Cerebellar nuclear complex (tissue), 1 donor: ENCODE results near the gene LMTK3.
"Not testable (repeated sequence)": the region's sequence is repeated elsewhere in the genome, so short reads cannot be mapped to it uniquely, and the experiment has no call there.

Source experiments
- DNase-seq, 2 experiments: peaks; one replicate each; lab custom pipeline; 2025; lab: John Stamatoyannopoulos, UW

The LMTK3 gene

DNA sequence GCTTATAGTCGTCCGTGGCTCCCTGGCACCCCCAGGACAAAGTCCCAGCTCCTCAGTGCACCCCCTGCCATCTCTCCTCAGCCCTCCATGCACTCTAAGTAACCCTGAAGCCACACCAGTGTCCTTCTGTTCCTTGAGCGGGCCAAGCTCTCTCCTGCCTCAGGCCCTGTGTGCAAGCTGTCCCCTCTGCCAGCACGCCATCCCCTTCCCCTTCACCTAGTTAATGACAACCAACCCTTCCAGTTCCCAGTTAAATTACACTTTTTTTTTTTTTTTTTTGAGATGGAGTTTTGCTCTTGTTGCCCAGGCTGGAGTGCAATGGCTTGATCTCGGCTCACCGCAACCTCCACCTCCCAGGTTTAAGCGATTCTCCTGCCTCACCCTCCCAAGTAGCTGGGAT is 23.2 kb downstream of the LMTK3 start:
- DNase-seq, result not testable (repeated sequence)

DNA sequence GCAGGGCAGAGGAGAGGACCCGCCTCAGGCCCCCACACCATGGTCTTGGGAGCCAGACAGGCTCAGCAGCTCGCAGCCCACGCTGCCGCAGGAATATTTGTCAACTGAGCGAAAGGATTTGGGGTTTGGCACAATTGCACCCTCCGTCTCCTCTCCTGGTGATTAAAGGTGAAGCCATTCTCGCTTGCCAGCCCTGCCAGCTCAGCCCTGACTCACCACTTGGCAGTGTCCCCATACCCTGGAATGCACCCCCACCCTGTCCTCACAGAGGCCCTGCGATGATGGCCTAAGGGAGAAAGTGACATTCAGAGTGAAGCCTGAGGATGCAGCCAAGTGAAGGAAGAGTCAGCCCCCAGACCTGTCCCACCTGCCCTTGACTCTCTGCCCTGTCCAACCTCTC is 23.7 kb downstream of the LMTK3 start:
- DNase-seq, result no peak

DNA sequence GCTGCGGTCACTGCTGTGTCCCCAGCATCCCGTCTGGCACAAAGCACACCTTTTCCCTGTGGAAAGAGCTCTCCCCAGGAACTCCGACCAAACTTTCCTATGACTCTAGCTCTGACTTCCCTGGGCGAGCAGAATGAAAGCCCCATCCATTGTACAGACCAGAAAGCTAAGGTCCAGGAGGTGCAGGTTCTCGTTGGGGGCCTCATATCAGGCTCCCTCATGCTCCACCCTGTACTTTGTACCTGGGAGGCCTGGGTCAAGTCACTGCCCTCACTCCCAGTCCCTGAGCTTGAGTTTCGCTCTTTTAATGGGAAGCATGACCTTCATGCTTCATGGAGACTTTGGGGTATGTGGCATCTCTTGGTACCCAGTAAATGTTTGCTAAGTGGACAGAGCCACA is 24.1 kb downstream of the LMTK3 start:
- no peak for DNase-seq

DNA sequence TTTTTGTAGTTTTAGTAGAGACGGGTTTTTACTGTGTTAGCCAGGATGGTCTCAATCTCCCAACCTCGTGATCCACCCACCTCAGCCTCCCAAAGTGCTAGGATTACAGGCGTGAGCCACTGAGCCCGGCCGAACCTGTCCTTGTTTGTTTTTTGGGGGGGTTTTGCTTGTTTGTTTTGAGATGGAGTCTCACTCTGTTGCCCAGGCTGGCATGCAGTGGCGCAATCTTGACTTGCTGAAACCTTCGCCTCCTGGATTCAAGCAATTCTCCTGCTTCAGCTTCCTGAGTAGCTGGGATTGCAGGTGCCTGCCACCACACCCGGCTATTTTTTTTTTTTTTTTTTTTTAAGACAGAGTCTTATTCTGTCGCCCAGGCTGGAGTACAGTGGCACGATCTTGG is 24.9 kb downstream of the LMTK3 start:
- not testable (repeated sequence) for DNase-seq

DNA sequence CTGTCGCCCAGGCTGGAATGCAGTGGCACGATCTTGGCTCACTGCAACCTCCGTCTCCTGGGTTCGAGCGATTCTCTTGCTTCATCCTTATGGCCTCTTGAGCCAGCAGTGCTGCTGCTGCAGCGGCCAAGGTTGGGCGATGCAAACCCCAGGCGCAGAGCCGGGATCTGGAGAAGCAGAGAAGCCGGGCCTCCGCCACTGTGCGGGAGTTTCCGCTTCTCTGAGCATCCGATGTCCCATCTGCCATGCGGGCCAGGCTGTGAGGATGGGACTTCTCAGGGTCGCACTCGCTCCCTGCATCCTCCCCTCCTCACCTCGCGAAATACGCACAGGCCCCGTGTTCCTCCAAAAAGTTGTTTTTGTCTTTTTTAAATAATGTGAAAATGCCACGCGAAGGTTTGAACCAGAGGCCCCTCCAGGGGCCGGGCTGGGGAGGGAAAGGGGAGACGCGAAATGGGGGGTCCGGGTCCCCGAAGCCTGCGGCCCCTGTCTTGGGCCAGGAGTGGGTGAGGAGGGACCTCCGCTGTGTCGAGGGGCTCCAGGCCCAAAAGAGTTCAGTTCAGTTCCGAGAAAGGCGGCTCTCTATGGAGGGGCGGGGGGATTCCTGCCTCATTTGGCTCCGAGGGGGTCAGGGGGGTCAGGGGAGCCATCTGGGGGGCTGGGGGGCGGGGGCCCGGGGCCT is 26.6 kb downstream of the LMTK3 start:
- DNase-seq, result no peak

DNA sequence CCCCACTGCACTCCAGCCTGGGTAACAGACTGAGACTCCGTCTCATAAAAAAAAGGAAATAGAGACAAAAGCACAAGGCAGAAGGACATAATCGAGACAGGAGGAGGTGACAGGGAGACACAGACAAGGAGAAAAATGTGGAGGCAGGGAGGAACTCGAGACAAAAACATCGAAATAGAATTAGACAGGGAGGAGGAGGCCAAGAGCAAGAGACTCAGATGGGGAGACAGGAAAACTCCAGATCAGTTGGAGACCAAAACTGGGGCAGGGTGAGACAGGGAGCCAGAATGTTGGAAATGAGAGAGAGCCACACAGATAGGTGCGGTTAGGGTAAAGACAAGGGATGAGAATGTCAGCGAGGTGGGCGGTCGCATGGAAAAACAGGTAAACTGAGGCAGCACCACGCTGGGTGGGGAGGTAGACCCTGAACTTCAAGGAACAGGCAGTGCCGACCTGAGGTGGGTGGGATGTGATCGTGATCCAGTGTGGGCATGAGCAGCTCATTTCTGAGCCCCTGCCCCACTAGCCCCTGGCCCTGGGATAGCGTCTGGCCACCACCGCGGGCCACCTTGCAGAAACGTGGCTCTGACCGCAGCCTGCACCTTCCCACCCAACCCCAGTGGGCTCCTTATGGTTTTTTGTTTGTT is 27.3 kb downstream of the LMTK3 start:
- DNase-seq, result no peak

DNA sequence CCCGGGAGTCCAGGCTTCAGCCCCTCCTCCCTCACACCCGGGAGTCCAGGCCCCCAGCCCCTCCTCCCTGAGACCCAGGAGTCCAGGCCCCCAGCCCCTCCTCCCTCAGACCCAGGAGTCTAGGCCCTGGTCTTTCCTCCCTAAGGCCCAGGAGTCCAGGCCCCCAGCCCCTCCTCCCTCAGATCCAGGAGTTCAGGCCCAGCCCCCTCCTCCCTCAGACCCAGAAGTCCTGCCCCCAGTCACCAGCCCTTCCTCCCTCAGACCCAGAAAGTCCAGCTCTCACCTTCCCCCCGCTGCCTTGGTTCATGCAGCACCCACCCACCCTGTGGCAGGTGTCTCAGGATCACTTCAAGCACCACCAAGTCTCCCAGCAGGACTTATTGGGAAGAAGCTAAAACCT is 28.3 kb downstream of the LMTK3 start:
- no peak for DNase-seq

DNA sequence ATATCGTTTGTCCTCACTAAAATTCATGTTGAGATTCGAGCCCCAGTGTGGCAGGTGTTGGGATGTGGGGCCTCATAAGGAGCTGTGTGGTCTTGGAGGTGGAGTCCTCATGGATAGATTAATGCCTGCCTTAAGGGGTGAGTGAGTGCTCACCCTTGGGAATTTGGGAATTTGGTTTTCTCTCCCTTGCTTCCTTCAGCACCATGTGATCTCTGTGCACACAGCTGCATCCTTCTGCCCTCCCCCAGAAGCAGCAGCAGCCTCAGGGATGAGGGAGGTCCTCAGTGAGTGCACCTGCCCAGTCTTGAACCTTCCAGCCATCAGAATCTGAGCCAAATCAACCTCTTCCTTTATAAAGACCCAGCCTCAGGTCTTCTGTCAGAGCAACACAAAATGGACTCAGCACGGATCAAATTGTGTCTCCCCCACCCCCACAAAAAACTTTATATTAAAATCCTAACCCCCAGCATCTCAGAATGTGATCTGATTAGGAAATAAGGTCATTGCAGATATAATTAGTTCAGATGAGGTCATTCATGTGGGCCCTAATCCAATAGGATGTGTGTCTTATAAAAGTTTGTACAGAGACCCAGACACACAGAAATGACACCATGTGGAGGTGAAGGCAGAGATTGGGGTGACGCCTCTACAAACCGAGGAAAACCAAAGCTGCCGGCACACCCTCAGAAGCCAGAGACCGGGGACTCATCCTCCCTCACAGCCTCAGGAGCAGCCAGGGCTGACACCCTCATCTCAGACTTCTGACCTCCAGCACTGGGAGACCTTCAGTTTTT is 29.6 kb downstream of the LMTK3 start:
- DNase-seq, result no peak

DNA sequence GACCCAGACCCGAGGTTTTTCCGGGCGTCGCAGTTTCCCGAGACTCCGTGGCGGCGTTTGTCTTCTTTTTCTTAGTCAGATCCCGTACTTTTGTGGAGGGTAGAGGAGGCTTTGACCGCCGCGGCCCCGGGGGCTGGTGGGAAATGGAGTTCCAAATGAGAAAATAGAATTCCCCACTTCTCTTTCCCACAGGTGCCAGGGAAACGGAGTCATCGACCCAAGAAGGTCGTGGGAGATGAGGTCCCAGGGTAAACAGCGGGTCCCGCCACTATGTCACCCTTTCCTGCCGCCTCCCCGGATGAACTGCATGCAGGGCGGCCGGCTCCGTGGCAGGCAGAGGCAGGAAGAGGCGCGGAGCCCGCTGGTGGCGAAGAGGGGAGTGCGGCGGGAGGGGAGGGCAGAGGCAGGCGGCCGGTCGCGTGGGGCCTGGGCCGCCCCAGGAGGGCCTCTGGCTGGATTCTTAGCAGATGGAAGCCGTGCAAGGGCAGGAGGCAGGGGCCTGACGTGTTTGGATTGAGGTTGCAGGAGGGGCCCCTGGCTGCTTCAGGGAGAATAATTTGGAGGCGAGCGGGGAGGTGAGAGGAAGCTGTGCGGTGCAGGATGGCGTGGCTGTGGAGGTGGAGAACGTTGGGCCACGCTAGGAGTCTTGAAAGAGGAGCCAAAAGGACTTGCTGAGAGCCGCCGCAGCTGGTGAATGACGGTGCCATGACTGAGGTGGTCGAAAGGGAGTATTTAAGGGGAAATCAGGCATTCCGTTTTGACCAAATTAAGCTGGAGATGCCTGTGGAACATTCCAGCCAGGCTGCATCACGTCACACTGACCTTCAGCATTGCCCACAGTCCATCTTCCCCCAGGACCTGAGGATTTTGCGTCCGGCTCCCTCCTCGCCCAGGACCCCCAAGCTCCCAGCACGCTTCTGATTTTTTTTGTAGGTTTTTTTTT is 30.8 kb downstream of the LMTK3 start:
- peak in 1 of 2 experiments; percentile 50 for DNase-seq

DNA sequence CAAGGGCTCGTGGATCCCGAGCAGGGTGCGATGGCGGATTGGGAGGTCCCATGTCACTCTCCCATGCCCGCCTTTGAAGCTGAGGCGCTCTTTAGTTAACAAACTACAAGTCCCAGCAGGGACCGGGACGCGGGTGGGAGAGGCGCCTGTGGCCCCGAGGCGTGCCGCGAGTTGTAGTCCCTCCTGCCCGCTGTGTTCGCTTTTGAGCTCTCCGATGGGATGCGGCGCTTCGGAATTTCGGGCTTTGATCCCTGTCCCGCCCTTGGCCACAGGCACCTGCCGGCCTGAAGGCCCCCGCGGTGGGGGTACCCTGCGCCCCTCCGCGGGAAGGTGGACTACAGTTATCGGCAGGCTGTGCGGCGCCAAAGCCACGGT is 31.5 kb downstream of the LMTK3 start:
- DNase-seq, result peak in 1 of 2 experiments; percentile 7

DNA sequence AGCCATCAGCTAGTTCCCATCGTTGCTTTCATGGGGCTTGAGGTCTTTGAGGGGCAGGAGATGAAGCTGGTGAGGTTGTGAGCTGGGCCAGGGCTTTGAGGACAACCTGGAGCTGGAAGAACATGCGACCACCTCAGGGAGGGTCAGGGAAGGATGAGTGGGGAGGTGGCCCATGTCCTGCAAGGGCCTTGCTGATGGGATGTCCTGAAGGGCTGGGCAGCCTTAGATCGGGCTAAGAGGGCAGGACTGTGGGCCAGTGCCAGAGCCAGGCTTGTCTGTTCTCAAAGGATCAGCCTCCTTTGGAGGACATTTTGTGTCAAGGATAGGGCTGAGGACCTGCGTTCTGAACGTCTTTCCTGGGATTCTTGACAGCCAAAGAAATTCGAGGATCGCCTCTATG is 31.9 kb downstream of the LMTK3 start:
- DNase-seq, result no peak

DNA sequence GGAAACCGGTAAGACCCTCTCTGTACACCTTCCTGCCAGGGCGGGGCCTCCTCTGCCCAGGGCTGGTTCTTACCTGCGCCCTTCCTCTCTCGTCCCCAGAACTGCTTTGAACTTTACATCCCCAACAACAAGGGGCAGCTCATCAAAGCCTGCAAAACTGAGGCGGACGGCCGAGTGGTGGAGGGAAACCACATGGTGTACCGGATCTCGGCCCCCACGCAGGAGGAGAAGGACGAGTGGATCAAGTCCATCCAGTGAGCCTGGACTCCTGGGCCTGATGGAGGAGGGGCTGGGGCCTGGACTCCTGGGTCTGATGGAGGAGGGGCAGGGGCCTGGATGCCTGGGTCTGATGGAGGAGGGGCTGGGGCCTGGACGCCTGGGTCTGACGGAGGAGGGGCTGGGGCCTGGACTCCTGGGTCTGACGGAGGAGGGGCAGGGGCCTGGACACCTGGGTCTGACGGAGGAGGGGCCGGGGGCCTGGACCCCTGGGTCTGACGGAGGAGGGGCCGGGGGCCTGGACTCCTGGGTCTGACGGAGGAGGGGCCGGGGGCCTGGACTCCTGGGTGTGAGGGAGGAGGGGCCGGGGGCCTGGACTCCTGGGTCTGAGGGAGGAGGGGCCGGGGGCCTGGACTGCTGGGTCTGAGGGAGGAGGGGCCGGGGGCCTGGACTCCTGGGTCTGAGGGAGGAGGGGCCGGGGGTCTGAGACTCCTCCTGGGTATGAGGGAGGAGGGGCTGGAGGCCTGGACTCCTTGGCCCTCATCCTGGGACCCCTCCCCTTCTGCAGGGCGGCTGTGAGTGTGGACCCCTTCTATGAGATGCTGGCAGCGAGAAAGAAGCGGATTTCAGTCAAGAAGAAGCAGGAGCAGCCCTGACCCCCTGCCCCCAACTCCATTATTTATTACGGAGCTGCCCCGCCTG is 33.0 kb downstream of the LMTK3 start:
- no peak for DNase-seq

DNA sequence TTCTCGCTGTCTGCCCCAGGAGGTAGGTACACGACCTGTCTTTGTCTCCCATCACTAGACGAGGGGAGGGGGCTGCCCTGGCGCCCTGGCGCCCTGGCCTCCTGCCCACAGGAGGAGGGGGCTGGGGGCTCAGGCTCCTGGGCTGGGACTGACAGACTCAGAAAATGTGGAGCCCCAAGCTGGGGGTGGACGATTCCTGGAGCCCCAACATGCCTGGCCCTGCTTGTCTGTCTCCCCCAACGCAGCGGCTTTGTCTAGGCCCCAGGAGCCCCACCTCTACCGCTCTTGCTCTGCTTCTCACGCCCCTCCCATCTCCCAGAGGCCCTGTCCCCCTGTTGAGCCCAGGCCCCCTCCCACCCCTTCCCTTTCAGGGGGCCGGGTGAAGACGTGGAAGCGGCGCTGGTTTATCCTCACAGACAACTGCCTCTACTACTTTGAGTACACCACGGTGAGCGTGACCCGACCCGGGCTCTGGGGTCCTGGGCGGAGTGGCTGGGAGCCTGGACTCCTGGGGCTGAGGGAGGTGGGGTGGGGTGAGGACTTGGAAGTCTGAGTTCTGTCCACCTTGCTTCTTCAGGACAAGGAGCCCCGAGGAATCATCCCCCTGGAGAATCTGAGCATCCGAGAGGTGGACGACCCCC is 33.8 kb downstream of the LMTK3 start:
- no peak for DNase-seq

DNA sequence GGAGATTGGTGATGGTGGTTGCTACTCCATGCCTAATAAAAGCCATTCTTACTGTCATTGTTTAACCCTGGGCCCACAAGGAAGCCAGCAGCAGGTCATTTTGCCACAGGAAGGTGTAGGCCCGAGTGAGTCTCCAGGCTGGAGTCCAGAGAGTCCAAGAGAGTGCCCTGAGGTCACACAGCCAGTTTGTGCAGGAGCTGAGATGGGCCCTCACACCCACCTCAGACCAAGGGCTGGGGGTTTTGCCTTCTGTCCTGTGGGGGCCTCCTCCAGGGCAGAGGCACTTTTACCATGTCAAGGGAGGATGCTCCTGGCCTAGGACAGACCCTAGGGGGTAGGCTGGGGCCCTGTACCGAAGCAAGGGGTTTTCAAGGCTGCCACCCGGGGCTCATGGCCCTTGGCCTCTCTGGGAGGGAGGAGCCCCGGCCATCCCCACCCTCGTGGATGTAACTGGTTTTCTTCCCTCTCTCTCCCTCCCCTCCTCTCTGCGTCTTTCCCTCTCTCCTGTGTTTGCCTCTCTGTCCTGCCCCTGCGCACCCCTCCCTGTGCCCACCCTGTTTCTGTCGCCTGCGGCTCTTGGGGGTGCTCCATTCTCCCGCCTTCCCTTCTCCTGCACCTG is 34.5 kb downstream of the LMTK3 start:
- DNase-seq, result no peak

DNA sequence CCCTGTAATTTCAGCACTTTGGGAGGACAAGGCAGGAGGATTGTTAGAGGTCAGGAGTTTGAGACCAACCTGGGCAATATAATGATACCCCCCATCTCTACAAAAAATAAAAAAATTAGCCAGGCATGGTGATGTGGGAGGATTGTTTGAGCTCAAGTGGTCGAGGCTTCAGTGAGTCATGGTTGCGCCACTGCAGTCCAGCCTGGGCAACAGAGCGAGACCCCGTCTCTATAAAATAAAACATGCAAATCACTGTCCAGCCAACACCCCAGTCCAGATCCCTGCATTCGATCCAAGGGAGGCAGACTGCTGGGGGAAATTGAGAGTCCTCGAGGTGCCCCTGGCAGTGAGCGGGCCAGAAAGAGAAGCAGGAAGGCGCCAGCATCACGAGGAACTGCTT is 35.5 kb downstream of the LMTK3 start:
- no peak for DNase-seq

DNA sequence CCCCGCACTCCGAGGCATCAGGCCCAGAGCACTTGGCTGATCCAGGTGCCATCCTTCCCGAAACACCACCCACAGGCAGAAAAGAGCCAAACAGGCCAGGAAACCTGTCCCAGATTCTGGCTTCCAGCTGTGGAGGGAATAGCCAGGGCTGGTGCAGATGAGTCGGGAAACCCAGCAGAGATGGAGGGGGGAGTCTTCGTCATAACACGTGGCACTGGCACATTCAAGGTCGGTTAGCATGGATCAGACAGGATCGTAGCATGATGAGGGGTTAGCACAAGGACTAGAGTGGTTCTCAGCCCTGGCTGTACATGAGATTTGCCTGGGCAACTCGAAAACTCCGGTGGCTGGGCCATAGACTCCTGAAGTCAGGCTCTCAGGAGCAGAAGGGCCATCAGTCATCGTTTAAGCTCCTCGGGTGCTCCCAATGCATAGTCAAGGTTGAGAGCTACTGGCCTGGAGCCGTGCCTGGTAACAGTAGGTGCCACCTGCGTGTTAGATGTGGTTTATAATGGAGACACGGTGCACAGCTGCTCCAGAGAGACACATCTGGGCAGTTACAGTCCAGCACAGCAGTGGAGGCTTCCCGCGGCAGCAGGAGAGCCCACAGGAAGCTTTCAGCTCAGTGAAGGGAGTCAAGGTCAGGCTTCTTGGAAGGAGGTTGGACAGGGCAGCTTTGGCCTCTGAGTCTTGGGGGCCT is 36.1 kb downstream of the LMTK3 start:
- no peak for DNase-seq

DNA sequence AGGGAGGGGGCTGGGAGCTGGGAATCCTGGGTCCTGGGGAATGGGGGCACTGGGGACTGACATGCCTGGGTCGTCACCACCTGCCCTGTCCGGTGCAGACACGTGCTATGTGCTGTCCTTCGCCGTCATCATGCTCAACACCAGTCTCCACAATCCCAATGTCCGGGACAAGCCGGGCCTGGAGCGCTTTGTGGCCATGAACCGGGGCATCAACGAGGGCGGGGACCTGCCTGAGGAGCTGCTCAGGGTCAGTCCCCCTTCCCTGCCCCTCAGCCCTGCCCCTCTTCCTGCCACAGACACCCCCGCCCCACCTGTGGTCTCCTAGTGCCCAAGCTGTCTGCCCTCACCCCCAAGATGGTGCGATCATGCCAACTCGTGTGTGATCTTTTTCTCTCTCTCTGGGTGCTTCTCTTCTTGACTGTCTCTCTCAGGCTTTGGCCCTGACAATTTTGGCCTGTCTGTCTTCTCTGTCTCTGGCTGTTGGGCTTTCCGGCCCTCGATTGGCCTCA is 37.5 kb downstream of the LMTK3 start:
- DNase-seq, result no peak

DNA sequence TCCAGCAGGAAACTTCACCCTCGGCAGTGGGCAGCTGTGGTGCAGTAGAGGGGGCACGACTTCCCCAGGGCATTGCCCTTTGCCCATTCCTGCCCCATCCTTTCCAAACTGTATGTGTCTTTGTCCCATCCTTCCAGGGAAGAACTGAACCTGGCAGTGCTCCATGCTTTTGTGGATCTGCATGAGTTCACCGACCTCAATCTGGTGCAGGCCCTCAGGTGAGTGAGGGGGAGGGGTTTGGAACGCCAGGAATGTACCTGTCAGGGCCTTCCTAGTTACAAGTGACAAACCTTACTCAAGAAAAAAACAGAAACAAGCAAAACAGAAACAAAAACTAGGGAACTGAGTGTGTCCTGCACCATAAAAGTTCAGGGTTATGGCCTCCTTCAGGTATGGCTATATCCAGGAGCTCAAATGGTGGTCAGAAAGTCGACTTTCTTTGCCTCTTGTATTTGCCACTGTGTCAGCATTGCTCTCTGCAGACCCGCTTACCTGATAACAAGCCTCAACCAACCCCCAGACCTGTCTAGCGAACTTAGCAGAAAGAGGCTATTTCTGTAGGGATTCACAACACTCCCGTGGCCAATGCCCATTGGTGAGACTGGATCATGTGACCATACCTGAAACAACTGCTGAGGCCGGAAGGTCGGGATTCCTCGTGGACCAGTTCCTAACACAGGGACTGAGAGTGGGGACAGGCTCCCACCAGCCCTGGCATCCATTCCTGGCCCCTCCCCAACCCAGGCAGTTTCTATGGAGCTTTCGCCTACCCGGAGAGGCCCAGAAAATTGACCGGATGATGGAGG is 38.3 kb downstream of the LMTK3 start:
- no peak for DNase-seq
